HepG2 (cell line): ENCODE data around the gene THOC1. TPM values are rescaled to one million over a fixed set of nuclear protein-coding genes. Genes with fewer than 3 reads are reported as not detected.

Source experiments
- ATAC-seq: fragments of 200-7000 bp; cut with Tn5 transposase; 3 replicates; pipeline ENCODE4 v1.9.1; 2020; ENCODE audit warnings: mild to moderate bottlenecking, moderate library complexity
- BruUV-seq: library from RNA; stranded (reverse); fragments of 400-500 nt; replicated peaks from 2 replicates; lab custom pipeline; 2021; lab: Mats Ljungman, UMichigan
- CTCF ChIA-PET: fragments of 300-600 bp; formaldehyde crosslinking; extraction: SDS; loops from one replicate; lab custom pipeline; 2021; ENCODE audit warnings: low total read pairs, inconsistent platforms, low intra/inter-chr PET ratio; lab: Yijun Ruan, JAX
- POLR2A ChIA-PET: fragments of 350-600 bp; sonication (Branson Sonifier 250); formaldehyde crosslinking; loops from one replicate; lab custom pipeline; 2020; ENCODE audit warnings: antibody characterized with exemption, inconsistent platforms; lab: Yijun Ruan, JAX
- DNase-seq: peaks from one replicate; pipeline ENCODE4 v3.0.0-alpha.2; 2015; ENCODE audit warnings: low spot score
- FAIRE-seq: peaks from 3 replicates; lab custom pipeline; 2011; peaks lifted over from hg19 to GRCh38; lab: Jason Lieb, UNC
- H2AFZ ChIP-seq: one replicate; pipeline ENCODE4 v1.6.1; 2011; ENCODE audit warnings: low read length, inconsistent platforms
- H3K27ac ChIP-seq: fragments of 300-600 bp; 3 replicates; pipeline ENCODE4 v1.8.0; 2011; ENCODE audit warnings: mixed run types, mild to moderate bottlenecking, mixed read lengths, low read length, inconsistent platforms; ENCODE audit not compliant: insufficient read depth; ENCODE audit errors: extremely low read length
- H3K27me3 ChIP-seq, 2 experiments: fragments of 200-600 bp in 1 of 2; 2 replicates in 1 of 2; 3 replicates in 1 of 2; pipeline versions ENCODE4 v1.6.0 to v1.8.0; 2011; ENCODE audit warnings: low read length in 2 of 2, mild to moderate bottlenecking in 2 of 2, moderate library complexity in 2 of 2, inconsistent platforms in 1 of 2; ENCODE audit not compliant: insufficient read depth in 2 of 2, control insufficient read depth in 1 of 2
- H3K36me3 ChIP-seq, 2 experiments: fragments of 200-600 bp in 1 of 2; replicated peaks in 1 of 2; 2 replicates in 1 of 2; 3 replicates in 1 of 2; pipeline versions ENCODE4 v1.5.1 to v1.8.0; 2011; ENCODE audit warnings: low read length in 2 of 2, inconsistent platforms in 1 of 2; ENCODE audit not compliant: insufficient read depth in 2 of 2, control insufficient read depth in 1 of 2
- H3K4me1 ChIP-seq: 2 replicates; pipeline ENCODE4 v1.5.1; 2012; ENCODE audit warnings: low read length, inconsistent platforms; ENCODE audit not compliant: insufficient read depth
- H3K4me2 ChIP-seq: 2 replicates; pipeline ENCODE4 v1.6.0; 2011; ENCODE audit warnings: low read depth, low read length, inconsistent platforms
- H3K4me3 ChIP-seq, 3 experiments: fragments of 200-600 bp in 1 of 3; sonication (generic), shearing (Covaris generic) in 1 of 3; replicated peaks in 1 of 3; 2 replicates each; pipeline ENCODE4 v1.5.1; 2011 to 2016; ENCODE audit warnings: low read length in 3 of 3, inconsistent platforms in 2 of 3, low read depth in 2 of 3, mild to moderate bottlenecking in 2 of 3, control low read depth in 1 of 3, mixed read lengths in 1 of 3; ENCODE audit not compliant: insufficient read depth in 1 of 3
- H3K79me2 ChIP-seq: one replicate; pipeline ENCODE4 v1.6.1; 2011; ENCODE audit warnings: low read length, inconsistent platforms; ENCODE audit not compliant: insufficient read depth
- H3K9ac ChIP-seq: 2 replicates; pipeline ENCODE4 v1.6.0; 2011; ENCODE audit warnings: mild to moderate bottlenecking, low read depth, low read length, inconsistent platforms; ENCODE audit not compliant: insufficient read depth
- H3K9me3 ChIP-seq: 2 replicates; pipeline ENCODE4 v1.5.1; 2012; ENCODE audit warnings: mild to moderate bottlenecking, low read length
- H4K20me1 ChIP-seq: 2 replicates; pipeline ENCODE4 v1.6.0; 2011; ENCODE audit warnings: inconsistent platforms, mild to moderate bottlenecking, low read length, moderate library complexity; ENCODE audit not compliant: insufficient read depth
- CREBL2 ChIP-seq: sonication (generic); formaldehyde crosslinking; IDR thresholded peaks from 2 replicates; pipeline ENCODE4 v1.8.1; 2023; ENCODE audit warnings: missing genetic modification reagents, mild to moderate bottlenecking, borderline replicate concordance
- HBP1 ChIP-seq: IDR thresholded peaks from 2 replicates; pipeline ENCODE4 v1.6.1; 2016; ENCODE audit warnings: low read depth, control low read depth
- HMGXB3 ChIP-seq: sonication (generic); formaldehyde crosslinking; IDR thresholded peaks from 2 replicates; pipeline ENCODE4 v1.4.0; 2020; ENCODE audit warnings: missing genetic modification reagents, borderline replicate concordance
- HOXA9 ChIP-seq: sonication (generic); formaldehyde crosslinking; IDR thresholded peaks from 2 replicates; pipeline ENCODE4 v1.8.1; 2022; ENCODE audit warnings: missing genetic modification reagents, mild to moderate bottlenecking, moderate library complexity, borderline replicate concordance
- IRF2 ChIP-seq: IDR thresholded peaks from 2 replicates; pipeline ENCODE4 v1.6.1; 2018; ENCODE audit warnings: missing genetic modification reagents, missing compliant biosample characterization
- ISX ChIP-seq: sonication (generic); formaldehyde crosslinking; conservative IDR thresholded peaks from 2 replicates; pipeline ENCODE4 v1.5.0; 2020; ENCODE audit warnings: missing genetic modification reagents
- JARID2 ChIP-seq: sonication (generic); formaldehyde crosslinking; IDR thresholded peaks from 2 replicates; pipeline ENCODE4 v1.8.1; 2023; ENCODE audit warnings: missing genetic modification reagents, inconsistent platforms; ENCODE audit not compliant: insufficient replicate concordance
- MEF2D ChIP-seq: sonication (generic); formaldehyde crosslinking; IDR thresholded peaks from 2 replicates; pipeline ENCODE4 v1.5.1; 2020; ENCODE audit warnings: mild to moderate bottlenecking, missing genetic modification reagents
- POLR2G ChIP-seq: fragments of 200-400 bp; formaldehyde crosslinking; IDR thresholded peaks from 2 replicates; pipeline ENCODE4 v1.6.1; 2018; ENCODE audit warnings: mild to moderate bottlenecking, low read depth, low read length, moderate library complexity
- REXO4 ChIP-seq: sonication (generic); formaldehyde crosslinking; IDR thresholded peaks from 2 replicates; pipeline ENCODE4 v1.8.0; 2022; ENCODE audit warnings: missing genetic modification reagents, mild to moderate bottlenecking, borderline replicate concordance
- ZFP90 ChIP-seq: sonication (generic); formaldehyde crosslinking; IDR thresholded peaks from 2 replicates; pipeline ENCODE4 v1.8.0; 2022; ENCODE audit warnings: missing genetic modification reagents, mild to moderate bottlenecking, inconsistent platforms, borderline replicate concordance
- ZNF333 ChIP-seq: sonication (generic); formaldehyde crosslinking; IDR thresholded peaks from 2 replicates; pipeline ENCODE4 v1.4.0; 2020; ENCODE audit warnings: mild to moderate bottlenecking, missing genetic modification reagents, borderline replicate concordance
- ZNF33A ChIP-seq: sonication (generic); formaldehyde crosslinking; IDR thresholded peaks from 2 replicates; pipeline ENCODE4 v1.5.1; 2020; ENCODE audit warnings: missing genetic modification reagents, mild to moderate bottlenecking, moderate library complexity, borderline replicate concordance
- ZNF446 ChIP-seq: sonication (generic); formaldehyde crosslinking; IDR thresholded peaks from 2 replicates; pipeline ENCODE4 v1.5.0; 2020; ENCODE audit warnings: mild to moderate bottlenecking, missing genetic modification reagents
- ZNF468 ChIP-seq: sonication (generic); formaldehyde crosslinking; IDR thresholded peaks from 2 replicates; pipeline ENCODE4 v1.8.0; 2022; ENCODE audit warnings: mild to moderate bottlenecking, moderate library complexity, missing genetic modification reagents
- ZNF513 ChIP-seq: sonication (generic); formaldehyde crosslinking; conservative IDR thresholded peaks from 2 replicates; pipeline ENCODE4 v1.5.0; 2020; ENCODE audit warnings: missing genetic modification reagents
- ZNF564 ChIP-seq: sonication (generic); formaldehyde crosslinking; IDR thresholded peaks from 2 replicates; pipeline ENCODE4 v1.8.1; 2023; ENCODE audit warnings: mild to moderate bottlenecking, missing genetic modification reagents
- WGBS: methylation state at CpG from one replicate; pipeline ENCODE4 v1.1.6; 2017; ENCODE audit warnings: low lambda C conversion rate; 5-methylcytosine and 5-hydroxymethylcytosine counted together
- in situ Hi-C: cut with HindIII; loops from 2 replicates; pipeline ENCODE4 v1.10.0; 2017; ENCODE audit warnings: low pct_unique_long_range_greater_than_20kb; ENCODE audit not compliant: extremely low pct_ligation_motif_present
- intact Hi-C: fragments of 100-400 bp; cut with micrococcal nuclease; formaldehyde crosslinking; loops from one replicate; pipeline ENCODE4 v1.10.0; 2022; ENCODE audit not compliant: unreplicated experiment
- polyA plus RNA-seq, 8 experiments: library from polyadenylated mRNA; depleted of rRNA in 3 of 8; stranded (reverse) in 7 of 8; unstranded in 1 of 8; fragments of >200 nt; fragmentation: Illumina TruSeq in 4 of 8; extraction: Trizol in 4 of 8; gene quantifications; 2 replicates each; pipeline versions ENCODE4 v1.2.1 to v1.2.3, GENCODE V29; 2011 to 2016; ENCODE audit warnings: low read depth in 4 of 8, missing spikeins in 1 of 8, mixed read lengths in 1 of 8; ENCODE audit not compliant: insufficient read depth in 1 of 8
- total RNA-seq, 5 experiments: library from RNA; depleted of rRNA; stranded (reverse); fragments of >200 nt; fragmentation: Illumina TruSeq; extraction: Trizol; gene quantifications; 2 replicates each; pipeline ENCODE4 v1.2.3, GENCODE V29; 2016; ENCODE audit warnings: low read depth in 1 of 5

The THOC1 gene
- total and polyA plus RNA-seq, 2 of the 13 experiments (the other 11 are each of a cell fraction or from before 2014, with no cell fraction given): 40.6 to 56.7 TPM

- no peak for TF ChIP-seq CREBL2 (CRISPR knock-in tag)
- TF ChIP-seq ZFP90: no peak
- TF ChIP-seq POLR2G: no peak
- TF ChIP-seq HMGXB3: no peak
- no peak for TF ChIP-seq ZNF33A (CRISPR knock-in tag)
- TF ChIP-seq HBP1 (CRISPR knock-in tag): no peak
Measured at GRCh38 chr18:228586-228985, 39.3 kb downstream of the THOC1 start (continued).

GRCh38 chr18:227902-228301 lies 39.9 kb downstream of the THOC1 start:
- no peak overlapping the region for H2AFZ ChIP-seq
- ATAC-seq: peak; percentile 36; the same call in 2 of the 3 replicates
- FAIRE-seq: no peak
- ChIA-PET POLR2A (no interaction called here), CTCF (no interaction called here)
- H3K4me1 ChIP-seq: no peaks in the 10 kb centered on the region
- in situ Hi-C loops: no loop called here
- H3K36me3 ChIP-seq: peaks cover 8 to 52% of the 10 kb centered on the region in 2 experiments
- H3K9me3 ChIP-seq: no peaks in the 10 kb centered on the region
- H3K4me3 ChIP-seq: no peak overlapping the region
- no peak overlapping the region for H3K9ac ChIP-seq
- no peaks in the 10 kb centered on the region for H3K79me2 ChIP-seq
- H3K4me2 ChIP-seq: no peak overlapping the region
- DNase-seq: no peak
- no peaks in the 10 kb centered on the region for H4K20me1 ChIP-seq
- BruUV-seq: no TSS peak
- no peaks in the 10 kb centered on the region for H3K27me3 ChIP-seq
- no peak overlapping the region for H3K27ac ChIP-seq
- 96% methylated on average over 4 of the region's 4 CpGs for WGBS
- intact Hi-C loops: no loop called here
- TF ChIP-seq JARID2 (CRISPR knock-in tag): no peak
- no peak for TF ChIP-seq ISX (CRISPR knock-in tag)
- TF ChIP-seq ZNF446: no peak
- TF ChIP-seq MEF2D (CRISPR knock-in tag): no peak
- TF ChIP-seq ZNF468 (CRISPR knock-in tag): no peak
- TF ChIP-seq IRF2: no peak
- no peak for TF ChIP-seq ZNF564
- no peak for TF ChIP-seq ZNF333 (CRISPR knock-in tag)
- no peak for TF ChIP-seq REXO4
- TF ChIP-seq ZNF513 (CRISPR knock-in tag): no peak
- no peak for TF ChIP-seq HOXA9 (CRISPR knock-in tag)
